ENCODE measurements around the gene POPDC3.
"Not testable (repeated sequence)": the region's sequence is repeated elsewhere in the genome, so short reads cannot be mapped to it uniquely, and the experiment has no call there.

The POPDC3 gene

DNA sequence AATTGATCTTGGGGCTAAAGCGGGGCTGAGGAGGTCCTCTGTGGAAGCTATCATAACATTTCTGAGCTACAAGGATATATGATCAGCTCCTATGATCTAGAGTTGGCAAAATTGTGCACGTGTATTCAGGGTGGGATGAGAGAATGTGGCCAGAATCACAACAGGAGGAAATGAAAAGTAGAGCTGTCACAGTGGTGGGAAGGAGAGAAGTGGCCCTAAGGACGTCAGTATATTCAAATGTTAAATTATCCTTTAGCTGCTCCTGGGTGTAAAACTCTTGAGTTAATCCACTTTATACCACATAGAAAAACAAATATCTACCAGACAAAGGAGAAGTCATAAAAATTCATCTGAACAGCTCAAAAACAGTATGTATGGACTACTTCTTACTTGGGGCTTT, 14.8 kb upstream of the POPDC3 start:
- DNase-seq (ENCODE audit: low read depth in 2 of 2): no peak

DNA sequence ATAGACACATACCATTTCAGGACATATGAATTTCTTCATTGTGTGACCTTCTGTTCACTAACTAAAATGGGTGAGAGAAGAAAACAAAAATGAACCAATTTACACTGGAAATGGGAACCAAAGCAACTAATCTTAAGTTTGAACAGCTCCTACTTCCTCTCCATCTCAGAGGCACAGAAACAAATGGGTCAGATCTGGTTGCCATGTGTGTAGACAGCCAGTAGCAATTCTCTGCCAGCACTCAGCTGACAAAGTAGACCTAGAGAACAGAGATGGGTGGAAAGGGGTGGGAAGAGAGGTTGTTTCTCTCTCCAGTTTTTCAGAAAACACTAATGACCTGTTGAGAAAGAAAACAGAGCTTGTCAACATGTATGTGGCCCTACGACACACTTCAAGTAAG, 14.3 kb upstream of the POPDC3 start:
- no peak for DNase-seq (ENCODE audit: low read depth in 2 of 2)

DNA sequence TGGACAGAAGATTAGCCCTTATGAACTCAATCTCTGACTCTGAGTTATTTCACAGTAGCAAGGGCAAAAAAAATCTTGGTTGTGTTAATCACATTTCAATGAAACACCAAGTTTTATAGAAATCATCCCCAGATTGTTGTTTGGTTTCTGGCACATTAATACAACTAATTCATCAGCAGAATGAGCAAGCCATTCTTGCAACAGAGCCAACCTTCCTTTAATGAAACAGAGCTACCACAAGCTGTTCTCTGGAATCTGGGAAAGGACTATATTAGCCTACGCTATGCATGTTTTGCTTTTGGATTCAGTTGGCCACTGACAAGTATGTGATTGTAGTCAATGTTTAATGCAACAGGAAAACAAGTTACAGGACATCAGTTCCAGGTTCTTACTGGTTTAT, 13.8 kb upstream of the POPDC3 start:
- DNase-seq (ENCODE audit: low read depth in 2 of 2): no peak

DNA sequence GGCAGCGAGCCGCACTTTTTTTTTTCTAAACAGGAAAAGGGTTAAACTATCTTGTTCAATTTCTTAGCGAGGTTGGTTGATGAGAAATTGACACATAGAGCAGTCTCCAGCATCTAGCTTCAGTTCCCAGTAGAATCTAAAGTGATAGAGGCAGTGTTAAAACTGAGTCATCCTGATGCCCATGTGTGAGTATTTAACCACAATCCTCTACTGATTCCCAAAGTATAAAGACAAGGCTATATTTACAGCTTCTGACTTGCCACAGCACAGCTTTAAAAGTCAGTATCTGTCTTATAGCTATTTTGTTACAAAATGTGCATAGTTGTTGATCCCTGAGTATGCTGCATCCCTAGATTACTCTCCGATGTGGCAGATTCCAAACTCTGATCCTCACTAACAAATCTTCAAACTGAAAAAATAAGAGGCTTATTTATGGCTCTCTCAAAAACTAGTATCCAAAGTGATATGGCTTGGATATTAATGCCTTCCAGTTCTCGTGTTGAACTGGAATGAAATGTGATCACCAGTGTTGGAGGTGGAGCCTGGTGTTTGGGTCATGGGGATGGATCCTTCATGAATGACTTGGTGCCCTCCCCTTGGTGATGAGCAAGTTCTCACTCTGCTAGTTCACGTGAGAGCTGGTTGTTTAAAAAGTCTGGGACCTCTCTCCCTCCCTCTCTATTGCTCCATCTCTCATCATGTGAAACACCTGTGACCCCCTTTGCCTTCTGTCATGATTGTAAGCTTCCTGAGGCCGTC, 13.1 kb upstream of the POPDC3 start:
- DNase-seq (ENCODE audit: low read depth in 2 of 2): no peak

DNA sequence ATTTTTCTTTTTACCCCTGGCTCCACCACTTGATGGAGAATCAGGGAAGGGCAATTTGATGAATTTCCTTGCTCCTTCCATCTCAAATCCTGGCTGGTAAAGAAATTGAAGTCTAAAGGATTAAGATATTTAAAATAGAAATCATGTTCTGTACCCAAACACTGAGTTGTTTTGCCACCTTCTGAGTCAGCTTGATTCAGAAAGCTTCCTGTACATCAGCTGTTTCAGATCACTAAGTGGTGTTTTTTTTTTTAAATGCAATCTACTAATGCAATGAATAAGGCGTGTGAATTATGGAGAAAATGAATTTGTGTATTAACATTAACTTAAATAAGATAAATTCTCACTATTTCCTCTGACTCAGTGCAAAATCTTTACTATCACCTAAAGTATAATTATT, 11.5 kb upstream of the POPDC3 start:
- DNase-seq (ENCODE audit: low read depth in 2 of 2): no peak

DNA sequence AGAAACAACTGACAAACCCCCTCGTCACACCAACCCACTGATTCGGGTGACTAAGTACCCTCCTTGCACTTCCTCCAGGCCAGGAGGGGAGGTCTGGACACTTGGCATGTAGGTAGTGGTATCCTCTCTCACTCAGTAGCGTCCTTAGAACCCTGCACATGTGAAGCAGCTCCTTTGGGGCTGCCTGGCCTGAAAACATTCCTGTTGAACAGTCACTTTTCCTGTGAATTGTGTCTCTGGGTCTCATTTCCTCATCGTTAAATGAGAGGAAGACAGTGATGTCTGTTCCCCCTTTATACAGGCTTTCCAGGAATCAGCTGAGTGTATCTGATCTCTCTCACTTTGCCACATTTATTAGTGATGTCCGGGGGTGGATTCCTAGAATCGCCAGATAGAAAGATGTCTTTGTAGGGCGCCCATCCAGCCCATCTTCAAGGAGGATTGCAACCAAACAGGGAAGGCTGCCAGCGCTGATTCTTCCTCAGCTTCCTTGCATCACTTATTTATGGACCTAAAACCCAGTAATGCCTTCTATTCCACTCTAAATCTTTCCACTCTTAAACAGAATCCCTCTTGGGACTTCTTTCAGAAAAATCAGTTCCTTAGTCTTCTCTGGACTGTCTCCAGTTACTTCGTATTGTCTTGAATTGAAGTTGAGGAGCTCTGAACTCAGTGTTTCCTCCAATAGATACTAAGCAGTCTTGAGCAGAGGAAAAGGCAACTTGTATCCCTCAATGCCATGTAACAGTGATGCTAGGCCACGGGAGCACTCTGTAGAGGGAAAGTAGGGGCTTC, 9.4 kb upstream of the POPDC3 start:
- no peak for DNase-seq (ENCODE audit: low read depth in 2 of 2)

DNA sequence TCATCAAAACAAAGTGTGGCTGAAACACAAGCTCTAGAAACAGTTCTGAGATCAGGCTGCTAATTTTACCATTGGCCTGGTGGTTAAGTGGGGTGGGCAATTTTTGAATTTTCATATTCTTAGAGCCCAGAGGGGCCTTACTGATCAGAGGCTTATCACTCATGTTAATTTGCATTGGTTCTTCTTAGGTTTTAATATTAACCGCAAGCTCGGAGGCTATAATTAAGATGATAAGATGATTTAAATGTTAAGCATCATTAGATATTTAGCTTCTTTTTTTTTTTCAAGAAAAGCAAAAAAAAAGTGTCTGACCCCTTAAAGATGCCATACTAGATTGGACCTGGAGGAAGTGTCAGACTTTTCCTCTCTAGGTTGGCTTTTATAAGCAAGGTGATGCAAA, 8.4 kb upstream of the POPDC3 start:
- DNase-seq (ENCODE audit: low read depth in 2 of 2): no peak

DNA sequence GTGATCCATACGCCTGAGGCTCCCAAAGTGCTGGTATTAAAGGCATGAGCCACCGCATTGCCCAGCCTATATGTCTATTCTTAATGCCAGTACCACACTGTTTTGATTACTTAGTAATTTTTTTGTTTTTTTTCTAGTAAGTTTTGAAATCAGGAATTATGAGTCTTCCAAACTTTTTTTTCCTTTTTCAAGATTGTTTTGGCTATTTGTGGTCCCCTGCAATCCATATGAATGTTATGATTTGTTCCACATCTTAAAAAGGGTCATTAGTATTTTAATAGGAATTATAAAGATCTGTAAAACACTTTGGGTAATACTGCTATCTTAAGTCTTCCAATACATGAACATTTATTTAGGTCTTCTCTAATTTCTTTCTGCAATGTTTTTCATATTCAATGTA, 6.8 kb upstream of the POPDC3 start:
- DNase-seq (ENCODE audit: low read depth in 2 of 2): no peak

DNA sequence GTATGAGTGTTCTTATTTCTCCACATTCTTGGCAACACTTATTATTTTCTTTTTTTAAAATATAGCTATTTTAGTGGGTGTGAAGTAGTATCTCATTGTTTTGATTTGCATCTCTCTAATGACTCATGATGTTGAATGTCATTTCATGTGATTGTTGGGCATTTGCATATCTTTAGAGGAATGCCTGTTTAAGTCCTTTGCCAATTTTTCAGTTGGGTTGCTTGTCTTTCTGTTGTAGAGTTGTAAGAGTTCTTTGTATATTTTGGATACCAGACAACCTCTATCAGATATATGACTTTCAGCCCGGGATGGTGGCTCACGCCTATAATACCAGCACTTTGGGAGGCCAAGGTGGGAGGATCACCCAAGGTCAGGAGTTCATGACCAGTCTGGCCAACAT, 5.1 kb upstream of the POPDC3 start:
- no peak for DNase-seq (ENCODE audit: low read depth in 2 of 2)

DNA sequence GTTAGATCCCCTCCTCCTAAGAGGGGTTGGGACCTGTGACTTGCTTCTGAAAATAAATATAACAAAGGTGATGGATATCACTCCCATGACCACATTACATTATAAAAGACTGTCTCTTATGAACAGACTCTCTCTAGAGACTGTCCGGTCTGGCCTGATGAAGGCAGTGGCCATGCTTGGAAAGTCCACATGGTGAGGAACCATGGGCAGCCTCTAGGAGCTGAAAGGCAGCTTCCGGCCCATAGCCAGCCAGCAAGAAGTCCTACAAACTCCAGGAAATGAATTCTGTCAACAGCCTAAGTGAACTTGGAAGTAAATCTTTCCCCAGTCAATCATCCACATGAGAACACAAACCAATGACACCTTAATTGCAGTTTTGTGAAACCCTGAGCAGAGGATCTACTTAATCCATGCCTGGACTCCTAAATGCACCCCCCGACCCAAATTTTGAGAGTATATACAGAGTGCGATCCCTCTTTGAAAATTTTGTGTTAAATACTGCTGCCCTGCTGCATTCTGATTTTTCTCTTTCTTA, 2.2 kb upstream of the POPDC3 start:
- no peak for DNase-seq (ENCODE audit: low read depth in 2 of 2)

DNA sequence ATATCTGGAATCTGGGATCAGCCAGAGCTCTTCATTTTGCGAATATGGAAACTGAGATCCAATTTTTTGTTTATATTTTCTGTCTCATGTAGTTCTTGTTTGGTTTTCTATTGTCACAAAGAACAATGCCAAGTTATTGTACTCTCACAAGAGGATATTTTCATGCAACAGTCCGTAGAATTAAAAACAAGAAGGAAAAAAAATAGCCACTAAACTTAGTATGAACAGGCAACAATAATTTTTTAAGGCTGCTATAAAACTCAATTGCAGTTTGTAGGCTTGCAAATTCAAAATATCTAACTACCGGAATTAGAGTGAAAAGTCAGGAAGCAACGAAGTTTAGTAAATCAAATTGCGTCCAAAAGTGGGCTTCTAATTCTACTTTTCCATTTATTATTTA, 1.2 kb downstream of the POPDC3 start:
- DNase-seq (ENCODE audit: low read depth in 2 of 2): no peak

DNA sequence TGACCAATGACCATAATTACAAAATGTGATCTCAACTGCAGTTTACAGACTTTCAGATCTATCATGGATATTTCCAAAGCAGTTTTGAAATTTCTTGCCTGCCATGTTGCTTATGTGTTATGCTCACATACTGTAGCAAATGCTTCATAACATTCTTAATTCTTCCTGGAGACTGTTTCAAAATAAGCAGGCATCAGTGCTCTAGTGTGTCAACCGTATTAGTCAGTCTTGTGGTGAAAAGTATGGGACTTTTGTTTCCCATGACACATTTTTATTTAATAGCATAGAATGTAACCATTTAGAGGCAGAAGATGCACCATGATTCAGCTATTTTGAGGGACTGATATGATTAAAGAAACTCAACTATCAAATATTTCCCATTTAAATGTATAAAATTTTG, 1.7 kb downstream of the POPDC3 start:
- DNase-seq (ENCODE audit: low read depth in 2 of 2): no peak

DNA sequence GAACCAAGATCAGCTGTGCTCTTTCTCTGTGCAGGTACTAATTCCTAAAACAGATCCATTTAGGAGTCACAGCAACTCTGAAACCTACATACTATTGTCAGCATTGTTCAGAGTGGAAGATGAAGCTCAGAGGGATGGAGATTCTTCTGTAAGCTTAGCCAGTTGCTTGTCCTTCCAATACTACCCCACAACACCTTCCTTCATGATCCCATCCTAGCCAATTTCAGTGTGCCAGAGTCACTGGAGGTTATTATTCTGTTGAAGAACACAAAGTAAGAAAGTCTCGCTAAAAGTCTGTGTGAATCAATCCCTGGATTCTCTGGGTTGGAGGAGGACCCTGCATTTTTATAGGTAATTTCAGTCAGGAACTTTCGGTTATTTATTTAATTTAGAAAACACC, 2.3 kb downstream of the POPDC3 start:
- DNase-seq (ENCODE audit: low read depth in 2 of 2): no peak

DNA sequence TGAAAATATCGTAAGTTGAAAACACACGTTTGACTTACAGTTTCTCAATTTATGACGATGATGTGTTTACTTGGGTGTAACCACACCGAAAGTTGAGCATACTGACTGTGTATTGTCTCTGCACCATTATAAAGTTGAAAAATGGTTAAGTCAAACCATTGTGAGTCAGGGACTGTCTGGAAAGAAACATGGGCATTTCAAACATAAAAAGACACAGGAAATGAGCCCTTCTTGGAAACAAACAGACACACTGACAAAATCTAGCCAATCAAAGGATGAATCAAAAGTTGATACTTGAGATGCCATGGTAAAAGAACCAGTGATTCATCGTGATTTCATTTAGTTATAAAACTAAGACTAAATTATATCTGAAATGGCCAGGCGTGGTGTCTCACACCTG, 5.3 kb downstream of the POPDC3 start:
- DNase-seq (ENCODE audit: low read depth in 2 of 2): no peak

DNA sequence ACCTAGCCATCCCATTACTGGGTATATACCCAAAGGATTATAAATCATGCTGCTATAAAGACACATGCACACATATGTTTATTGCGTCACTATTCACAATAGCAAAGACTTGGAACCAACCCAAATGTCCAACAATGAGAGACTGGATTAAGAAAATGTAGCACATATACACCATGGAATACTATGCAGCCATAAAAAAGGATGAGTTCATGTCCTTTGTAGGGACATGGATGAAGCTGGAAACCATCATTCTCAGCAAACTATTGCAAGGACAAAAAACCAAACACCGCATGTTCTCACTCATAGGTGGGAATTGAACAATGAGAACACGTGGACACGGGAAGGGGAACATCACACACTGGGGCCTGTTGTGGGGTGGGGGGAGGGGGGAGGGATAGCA, 7.3 kb downstream of the POPDC3 start:
- DNase-seq (ENCODE audit: low read depth in 2 of 2): not testable (repeated sequence)

DNA sequence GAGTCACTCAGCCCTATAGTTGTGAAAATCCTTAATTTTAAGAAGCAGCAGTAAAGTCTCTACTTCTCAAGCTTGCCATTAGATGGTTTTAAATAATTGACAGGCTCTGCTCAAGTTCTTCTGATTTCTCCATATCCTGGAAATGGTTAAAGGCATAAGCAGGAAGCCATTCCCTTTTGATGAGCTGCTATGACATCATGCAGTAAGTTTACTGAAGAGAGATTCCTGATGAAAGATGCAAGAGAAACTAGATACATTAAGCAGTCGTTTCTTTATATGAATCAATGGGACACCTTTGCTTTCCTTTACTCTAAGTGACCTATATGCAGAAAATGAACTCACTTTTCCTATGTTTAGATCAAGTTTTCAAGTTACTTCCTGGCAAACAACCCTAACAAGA, 9.8 kb downstream of the POPDC3 start:
- no peak for DNase-seq (ENCODE audit: low read depth in 2 of 2)

DNA sequence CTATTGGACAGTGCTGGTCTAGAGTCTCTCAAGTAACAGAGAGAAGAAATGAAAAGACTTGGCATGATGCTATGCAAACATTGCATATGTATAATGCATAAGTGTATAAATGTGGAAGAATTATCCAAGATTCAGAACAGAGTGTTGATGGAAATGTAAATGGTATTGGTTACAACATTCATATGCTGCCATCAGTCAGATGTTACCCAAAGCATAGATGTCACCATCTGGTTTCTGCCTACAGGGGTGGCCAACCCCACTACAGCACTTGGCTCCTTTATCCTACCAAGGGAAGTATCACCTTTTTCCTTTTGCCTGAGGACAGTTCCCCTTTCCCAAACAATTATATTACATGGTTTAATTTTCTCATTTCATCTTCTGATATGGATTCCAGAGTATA, 11.9 kb downstream of the POPDC3 start:
- DNase-seq (ENCODE audit: low read depth in 2 of 2): no peak

DNA sequence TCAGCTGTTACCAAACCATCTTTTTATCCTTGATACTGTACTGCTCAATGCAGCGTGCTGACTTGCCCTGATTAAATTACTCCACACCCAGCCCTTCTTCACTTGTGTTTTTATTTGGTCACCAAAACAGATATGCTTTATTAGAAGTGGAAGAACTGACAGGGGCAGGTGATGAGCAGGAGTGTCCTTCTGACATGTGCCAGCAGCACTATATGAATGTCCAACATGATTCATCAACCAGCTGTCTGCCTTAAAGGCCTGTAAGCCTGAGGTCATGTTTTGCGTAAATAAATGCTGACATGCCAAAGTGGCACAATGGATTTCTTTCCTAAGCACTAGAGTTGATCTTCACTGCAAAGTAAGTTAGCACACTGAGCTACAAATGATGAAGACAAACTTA, 15.4 kb downstream of the POPDC3 start:
- DNase-seq (ENCODE audit: low read depth in 2 of 2): no peak

DNA sequence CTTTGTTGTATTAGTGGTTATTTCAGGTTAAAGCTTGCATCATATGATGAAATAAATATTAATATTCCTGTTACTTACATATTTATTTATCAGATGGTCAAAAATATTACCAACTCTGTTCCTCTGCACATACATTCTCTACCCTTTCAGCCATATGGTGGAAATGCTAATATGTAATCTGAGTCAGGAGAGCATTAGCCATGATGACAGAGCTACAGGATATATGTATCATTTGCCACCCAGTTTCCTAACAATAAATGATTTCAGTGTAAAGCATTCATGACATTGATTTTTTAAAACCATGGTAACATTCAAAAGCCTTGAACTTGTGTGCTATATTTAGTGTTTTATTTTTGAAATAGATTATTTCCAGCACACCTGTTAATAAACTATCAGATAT, 16.6 kb downstream of the POPDC3 start:
- no peak for DNase-seq (ENCODE audit: low read depth in 2 of 2)

DNA sequence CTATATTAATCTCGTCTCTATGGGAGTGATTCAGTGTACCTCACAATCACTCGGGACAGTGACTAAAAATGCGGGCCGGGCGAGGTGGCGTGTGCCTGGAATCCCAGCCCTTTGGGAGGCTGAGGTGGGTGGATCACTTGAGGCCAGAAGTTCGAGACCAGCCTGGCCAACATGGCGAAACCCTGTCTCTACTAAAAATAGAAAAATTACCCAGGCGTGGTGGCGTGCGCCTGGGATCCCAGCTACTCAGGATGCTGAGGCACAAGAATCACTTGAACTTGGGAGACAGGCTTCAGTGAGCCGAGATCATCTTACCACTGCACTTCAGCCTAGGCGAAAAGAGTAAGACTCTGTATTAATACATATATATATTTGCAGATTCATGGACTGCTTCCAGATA, 17.4 kb downstream of the POPDC3 start:
- DNase-seq (ENCODE audit: low read depth in 2 of 2): no peak

DNA sequence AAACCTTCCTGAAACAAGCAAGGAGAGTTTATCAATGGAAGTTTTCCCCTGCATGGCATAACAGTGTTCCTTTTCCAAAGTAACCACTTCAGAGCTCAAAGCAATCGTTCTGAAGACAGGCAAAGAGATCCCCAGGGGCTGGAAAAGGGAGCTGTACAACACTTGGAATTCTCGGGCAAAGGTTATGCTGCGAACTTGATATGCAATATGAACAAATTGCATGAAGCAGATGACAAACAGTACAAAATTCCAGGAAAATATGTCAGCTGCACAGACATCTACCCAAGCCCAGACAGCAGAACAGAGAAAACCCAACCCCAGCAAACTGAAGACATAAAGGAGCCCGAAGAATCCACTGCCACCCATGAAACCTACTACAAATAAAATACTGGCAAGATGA, 18.4 kb downstream of the POPDC3 start:
- DNase-seq (ENCODE audit: low read depth in 2 of 2): no peak

DNA sequence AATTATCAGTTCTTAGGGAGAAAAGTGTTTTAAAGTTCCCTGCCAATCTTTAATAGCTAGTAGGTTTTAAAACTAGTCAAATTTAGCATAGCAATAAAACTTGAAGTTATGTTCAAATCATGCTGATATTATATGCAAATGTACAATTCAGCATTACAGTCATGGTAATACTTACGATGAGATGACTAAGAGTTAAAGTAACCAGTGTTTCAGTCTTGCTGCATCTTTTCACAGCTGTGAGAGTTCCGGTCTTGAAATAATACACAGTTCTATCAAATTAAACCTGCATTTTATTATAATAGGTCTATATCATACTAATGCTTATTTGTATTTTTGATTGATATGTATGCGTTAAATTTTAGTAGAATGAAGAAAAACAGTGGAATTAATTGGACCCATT, 26.1 kb downstream of the POPDC3 start:
- no peak for DNase-seq (ENCODE audit: low read depth in 2 of 2)

DNA sequence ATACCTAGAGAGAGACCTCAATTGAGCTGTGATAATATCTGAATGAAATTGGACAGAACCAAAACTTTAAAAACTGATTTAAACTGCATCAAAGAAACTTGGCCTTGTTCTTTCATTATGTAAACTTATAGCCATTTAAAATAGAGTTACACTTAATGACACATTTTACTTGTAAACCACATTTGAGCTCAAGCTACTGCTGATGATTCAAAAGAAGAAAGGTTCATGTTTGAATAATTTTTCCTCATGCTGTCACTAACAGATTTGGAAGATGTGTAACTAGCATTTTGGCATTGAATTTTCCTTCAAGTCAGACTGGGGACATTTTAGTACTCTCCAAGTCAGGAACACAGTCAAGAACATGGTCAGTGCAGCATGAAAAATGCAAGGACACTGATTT, 26.9 kb downstream of the POPDC3 start:
- no peak for DNase-seq (ENCODE audit: low read depth in 2 of 2)
